Osteoblast (primary cell): ENCODE results near the gene NCKAP5. TPM values are rescaled to one million over a fixed set of nuclear protein-coding genes. Genes with fewer than 3 reads are reported as not detected.
A peak's percentile ranks its signal among the peaks of the same experiment; 100 is the strongest.

Source experiments
- DNase-seq: peaks from one replicate; pipeline ENCODE4 v3.0.0; 2011; ENCODE audit warnings: low spot score, mixed read lengths; ENCODE audit not compliant: insufficient read length; ENCODE audit errors: missing footprints
- H2AFZ ChIP-seq: 2 replicates; pipeline ENCODE4 v1.6.0; 2011; ENCODE audit warnings: mild to moderate bottlenecking, low read length
- H3K27ac ChIP-seq: 2 replicates; pipeline ENCODE4 v1.5.1; 2011; ENCODE audit warnings: mild to moderate bottlenecking, low read depth, low read length, moderate library complexity
- H3K27me3 ChIP-seq: 2 replicates; pipeline ENCODE4 v1.6.0; 2012; ENCODE audit warnings: mild to moderate bottlenecking, control low read depth, inconsistent platforms, low read length, moderate library complexity; ENCODE audit not compliant: insufficient read depth
- H3K36me3 ChIP-seq: 2 replicates; pipeline ENCODE4 v1.5.1; 2011; ENCODE audit warnings: mild to moderate bottlenecking, low read length, control low read depth, moderate library complexity; ENCODE audit not compliant: insufficient read depth
- H3K4me1 ChIP-seq: 2 replicates; pipeline ENCODE4 v1.5.1; 2011; ENCODE audit warnings: mild to moderate bottlenecking, low read length, control low read depth, moderate library complexity; ENCODE audit not compliant: insufficient read depth
- H3K4me2 ChIP-seq: 2 replicates; pipeline ENCODE4 v1.6.0; 2011; ENCODE audit warnings: mild to moderate bottlenecking, low read length; ENCODE audit not compliant: insufficient read depth
- H3K4me3 ChIP-seq: fragments of 200-600 bp; sonication (generic); 3 replicates; pipeline ENCODE4 v1.5.1; 2012; ENCODE audit warnings: mild to moderate bottlenecking, low read length, inconsistent platforms; ENCODE audit not compliant: insufficient read depth
- H3K79me2 ChIP-seq: 2 replicates; pipeline ENCODE4 v1.6.0; 2012; ENCODE audit warnings: mild to moderate bottlenecking, low read length, control low read depth, inconsistent platforms; ENCODE audit not compliant: insufficient read depth
- H3K9me3 ChIP-seq: 2 replicates; pipeline ENCODE4 v1.5.1; 2011; ENCODE audit warnings: low read depth, low read length, control low read depth
- H4K20me1 ChIP-seq: 2 replicates; pipeline ENCODE4 v1.6.0; 2012; ENCODE audit warnings: mild to moderate bottlenecking, low read length, control low read depth; ENCODE audit not compliant: insufficient read depth
- total RNA-seq: library from RNA; depleted of rRNA; stranded (reverse); fragments of >200 nt; gene quantifications from 2 replicates; pipeline ENCODE4 v1.2.3, GENCODE V29; 2012
- TF ChIP-seq, protein P1 (sequence below): IDR thresholded peaks from 2 replicates; pipeline ENCODE4 v1.5.1; 2011; ENCODE audit warnings: mild to moderate bottlenecking, low read depth, low read length, moderate library complexity; ENCODE audit errors: extremely low read depth

Gene NCKAP5
- total RNA-seq, 1 donor, result 1.8 TPM

DNA sequence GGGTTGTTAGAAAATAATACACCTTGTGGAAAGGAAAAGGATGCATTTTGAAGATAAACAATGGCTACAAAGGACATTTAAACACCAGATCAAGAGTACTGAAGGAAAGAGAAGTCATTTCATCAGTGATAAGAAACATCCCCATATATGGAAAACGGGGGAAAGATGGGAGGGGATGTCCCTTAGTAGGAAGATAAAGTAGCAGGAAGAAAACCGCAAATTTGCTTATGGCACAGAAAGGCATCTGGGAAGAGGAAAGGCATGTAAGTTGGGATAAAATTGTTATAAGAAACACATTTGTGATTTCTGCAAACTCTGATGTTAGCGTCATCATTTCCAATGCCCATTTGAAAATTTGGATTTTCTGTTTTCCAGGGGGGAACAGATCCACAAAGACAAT lies 887.7 kb downstream of the NCKAP5 start:
- no peak overlapping the region for H2AFZ ChIP-seq
- H3K36me3 ChIP-seq, result no peaks in the 10 kb centered on the region
- DNase-seq, result no peak
- peaks cover 22% of the 10 kb centered on the region for H3K4me1 ChIP-seq
- H3K4me3 ChIP-seq, result no peak overlapping the region
- H3K4me2 ChIP-seq, result no peak overlapping the region
- H3K9me3 ChIP-seq, result no peaks in the 10 kb centered on the region
- H3K27me3 ChIP-seq, result no peaks in the 10 kb centered on the region
- H3K79me2 ChIP-seq, result no peaks in the 10 kb centered on the region
- no peaks in the 10 kb centered on the region for H4K20me1 ChIP-seq
- TF ChIP-seq, protein P1, sequence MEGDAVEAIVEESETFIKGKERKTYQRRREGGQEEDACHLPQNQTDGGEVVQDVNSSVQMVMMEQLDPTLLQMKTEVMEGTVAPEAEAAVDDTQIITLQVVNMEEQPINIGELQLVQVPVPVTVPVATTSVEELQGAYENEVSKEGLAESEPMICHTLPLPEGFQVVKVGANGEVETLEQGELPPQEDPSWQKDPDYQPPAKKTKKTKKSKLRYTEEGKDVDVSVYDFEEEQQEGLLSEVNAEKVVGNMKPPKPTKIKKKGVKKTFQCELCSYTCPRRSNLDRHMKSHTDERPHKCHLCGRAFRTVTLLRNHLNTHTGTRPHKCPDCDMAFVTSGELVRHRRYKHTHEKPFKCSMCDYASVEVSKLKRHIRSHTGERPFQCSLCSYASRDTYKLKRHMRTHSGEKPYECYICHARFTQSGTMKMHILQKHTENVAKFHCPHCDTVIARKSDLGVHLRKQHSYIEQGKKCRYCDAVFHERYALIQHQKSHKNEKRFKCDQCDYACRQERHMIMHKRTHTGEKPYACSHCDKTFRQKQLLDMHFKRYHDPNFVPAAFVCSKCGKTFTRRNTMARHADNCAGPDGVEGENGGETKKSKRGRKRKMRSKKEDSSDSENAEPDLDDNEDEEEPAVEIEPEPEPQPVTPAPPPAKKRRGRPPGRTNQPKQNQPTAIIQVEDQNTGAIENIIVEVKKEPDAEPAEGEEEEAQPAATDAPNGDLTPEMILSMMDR, result no peak
- no peak overlapping the region for H3K27ac ChIP-seq

DNA sequence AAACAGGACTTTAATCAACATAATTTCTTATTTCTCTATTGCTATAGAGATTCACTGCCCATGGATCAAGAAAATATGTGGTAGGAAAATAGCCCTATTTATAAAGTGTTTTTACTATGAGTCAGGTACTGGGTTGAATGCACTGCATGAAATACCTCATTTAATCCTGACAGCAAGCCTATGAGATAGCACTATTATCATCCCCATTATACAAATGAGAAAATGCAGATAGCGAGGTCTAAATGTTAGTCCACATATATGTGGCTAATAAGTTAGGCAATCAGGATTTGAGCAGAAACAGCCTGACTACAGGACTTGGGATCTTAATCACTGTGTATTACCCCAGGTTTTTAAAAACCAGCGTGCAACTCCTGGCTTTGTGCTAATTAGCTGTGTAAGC lies 889.8 kb downstream of the NCKAP5 start:
- H3K36me3 ChIP-seq, result no peaks in the 10 kb centered on the region
- H3K4me3 ChIP-seq, result no peak overlapping the region
- H3K27ac ChIP-seq, result peak overlapping the region; percentile 73
- peak overlapping the region; percentile 35 for H3K4me2 ChIP-seq
- no peaks in the 10 kb centered on the region for H3K27me3 ChIP-seq
- H3K9me3 ChIP-seq, result no peaks in the 10 kb centered on the region
- no peaks in the 10 kb centered on the region for H4K20me1 ChIP-seq
- H3K79me2 ChIP-seq, result no peaks in the 10 kb centered on the region
- H3K4me1 ChIP-seq, result peaks cover 22% of the 10 kb centered on the region
- TF ChIP-seq, protein P1, result no peak
- no peak overlapping the region for H2AFZ ChIP-seq
- DNase-seq, result no peak

DNA sequence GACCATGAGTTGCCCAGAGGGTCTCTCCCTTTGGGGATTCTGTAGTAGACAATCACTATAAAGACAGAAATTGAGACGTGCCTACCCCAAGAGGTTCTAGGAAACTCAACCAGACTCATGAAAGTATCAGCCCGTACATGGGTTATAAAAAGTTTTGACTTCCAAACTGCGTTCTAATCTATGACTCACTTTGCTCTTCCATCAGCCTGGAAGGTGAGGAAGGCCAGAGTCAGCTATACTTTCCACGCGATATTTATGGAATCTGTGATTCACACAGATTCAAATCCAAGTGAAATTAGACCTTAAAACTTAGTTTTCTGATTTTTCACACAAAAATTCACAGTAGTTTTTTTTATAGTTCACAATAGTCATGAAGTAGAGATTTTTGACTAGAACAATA lies 890.6 kb downstream of the NCKAP5 start:
- Histone ChIP-seq H3K4me2 (peak overlapping the region; percentile 35), H4K20me1 (no peaks in the 10 kb centered on the region), H3K4me1 (peaks cover 22% of the 10 kb centered on the region), H3K27ac (peak overlapping the region; percentile 73), H3K79me2 (no peaks in the 10 kb centered on the region), H3K4me3 (no peak overlapping the region), H3K9me3 (no peaks in the 10 kb centered on the region), H2AFZ (peak overlapping the region; percentile 26), H3K27me3 (no peaks in the 10 kb centered on the region), H3K36me3 (no peaks in the 10 kb centered on the region)
- TF ChIP-seq, protein P1, result no peak
- no peak for DNase-seq

DNA sequence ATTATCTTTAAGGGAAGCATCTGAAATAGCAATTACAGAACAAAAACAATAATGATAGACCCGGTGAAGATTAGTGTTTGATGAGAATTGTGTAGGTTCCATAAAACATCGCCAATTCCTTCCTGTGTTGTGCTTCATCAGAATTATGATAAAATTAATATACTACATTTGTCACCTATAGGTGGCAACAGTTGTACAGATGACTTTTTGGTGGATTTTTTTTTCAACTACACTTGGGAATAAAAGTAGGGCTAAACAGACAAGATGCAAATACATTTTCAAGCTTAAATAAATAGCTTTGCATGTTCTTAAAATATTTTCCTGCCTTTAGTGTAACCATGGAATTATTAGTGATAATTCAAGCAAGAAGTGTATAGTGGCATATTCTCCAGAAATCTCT lies 891.3 kb downstream of the NCKAP5 start:
- H2AFZ ChIP-seq, result no peak overlapping the region
- TF ChIP-seq, protein P1, result peak; percentile 26
- H3K4me3 ChIP-seq, result no peak overlapping the region
- no peak for DNase-seq
- H3K9me3 ChIP-seq, result no peaks in the 10 kb centered on the region
- peak overlapping the region; percentile 73 for H3K27ac ChIP-seq
- H3K4me2 ChIP-seq, result peak overlapping the region; percentile 35
- H3K36me3 ChIP-seq, result no peaks in the 10 kb centered on the region
- H3K4me1 ChIP-seq, result peaks cover 22% of the 10 kb centered on the region
- H4K20me1 ChIP-seq, result no peaks in the 10 kb centered on the region
- no peaks in the 10 kb centered on the region for H3K79me2 ChIP-seq
- no peaks in the 10 kb centered on the region for H3K27me3 ChIP-seq
